Measurements from ENCODE around the gene VWF. TPM values are rescaled to one million over a fixed set of nuclear protein-coding genes. Genes with fewer than 3 reads are reported as not detected.

Gene VWF
- total RNA-seq, 1 experiment from 2014 or later, result 0.41 TPM

DNA sequence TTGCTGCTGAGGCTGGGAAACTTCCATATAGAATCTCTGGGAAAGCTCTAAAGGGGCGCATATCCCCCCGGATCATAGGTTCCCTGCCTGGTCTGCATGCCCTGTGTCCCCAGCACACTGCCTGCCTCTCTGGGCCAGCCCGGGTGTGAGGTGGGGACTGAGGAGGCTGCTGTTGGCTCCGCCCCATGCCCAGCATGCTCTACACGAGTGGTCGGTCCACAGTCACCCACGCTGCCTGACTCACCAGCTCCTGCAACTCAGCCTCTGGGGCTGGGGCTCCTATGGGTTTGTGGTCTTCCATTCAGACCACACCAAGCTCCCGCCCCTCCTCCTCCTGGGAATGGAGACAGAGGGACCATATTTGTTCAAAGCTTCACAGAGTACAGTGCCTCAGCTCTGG lies 90.9 kb downstream of the VWF start:
- POLR2A ChIA-PET, result no interaction called here
- Histone ChIP-seq H3K4me3 (ENCODE audit: low read depth, low read length) (no peak overlapping the region), H3K27me3 (replicated peaks; ENCODE audit: control insufficient read depth, insufficient read depth, low read length) (no peaks in the 10 kb centered on the region), H3K9me3 (no peaks in the 10 kb centered on the region), H3K4me1 (no peaks in the 10 kb centered on the region), H3K36me3 (ENCODE audit: control insufficient read depth, insufficient read depth, low read length) (no peaks in the 10 kb centered on the region)
- Mint-ChIP-seq H3K36me3 (ENCODE audit: insufficient read depth, unreplicated experiment) (no peaks in the 10 kb centered on the region), H3K4me3 (ENCODE audit: unreplicated experiment) (no peak overlapping the region), H3K4me1 (ENCODE audit: low read depth, unreplicated experiment) (no peaks in the 10 kb centered on the region), H3K9me3 (ENCODE audit: unreplicated experiment) (no peaks in the 10 kb centered on the region), H3K27me3 (ENCODE audit: insufficient read depth, unreplicated experiment) (no peaks in the 10 kb centered on the region), H3K27ac (ENCODE audit: unreplicated experiment) (no peak overlapping the region)
- intact Hi-C loops (cut with micrococcal nuclease; ENCODE audit: unreplicated experiment), result no loop called here
- CTCF ChIA-PET, result interaction anchor here (0.6 to 3.2 kb wide), 2 partner anchors 45 to 95 kb away, joined by 5 to 20 read pairs; no protein-coding TSS in a partner anchor
- BruUV-seq (replicated peaks), result no TSS peak
- no peak for DNase-seq
- TF ChIP-seq, protein P1, sequence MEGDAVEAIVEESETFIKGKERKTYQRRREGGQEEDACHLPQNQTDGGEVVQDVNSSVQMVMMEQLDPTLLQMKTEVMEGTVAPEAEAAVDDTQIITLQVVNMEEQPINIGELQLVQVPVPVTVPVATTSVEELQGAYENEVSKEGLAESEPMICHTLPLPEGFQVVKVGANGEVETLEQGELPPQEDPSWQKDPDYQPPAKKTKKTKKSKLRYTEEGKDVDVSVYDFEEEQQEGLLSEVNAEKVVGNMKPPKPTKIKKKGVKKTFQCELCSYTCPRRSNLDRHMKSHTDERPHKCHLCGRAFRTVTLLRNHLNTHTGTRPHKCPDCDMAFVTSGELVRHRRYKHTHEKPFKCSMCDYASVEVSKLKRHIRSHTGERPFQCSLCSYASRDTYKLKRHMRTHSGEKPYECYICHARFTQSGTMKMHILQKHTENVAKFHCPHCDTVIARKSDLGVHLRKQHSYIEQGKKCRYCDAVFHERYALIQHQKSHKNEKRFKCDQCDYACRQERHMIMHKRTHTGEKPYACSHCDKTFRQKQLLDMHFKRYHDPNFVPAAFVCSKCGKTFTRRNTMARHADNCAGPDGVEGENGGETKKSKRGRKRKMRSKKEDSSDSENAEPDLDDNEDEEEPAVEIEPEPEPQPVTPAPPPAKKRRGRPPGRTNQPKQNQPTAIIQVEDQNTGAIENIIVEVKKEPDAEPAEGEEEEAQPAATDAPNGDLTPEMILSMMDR (IDR thresholded peaks at IDR 0.05; ENCODE audit: insufficient read depth in 1 of 2, low read depth in 1 of 2, low read length in 1 of 2, severe bottlenecking in 1 of 2, unreplicated experiment in 1 of 2), result no peak

DNA sequence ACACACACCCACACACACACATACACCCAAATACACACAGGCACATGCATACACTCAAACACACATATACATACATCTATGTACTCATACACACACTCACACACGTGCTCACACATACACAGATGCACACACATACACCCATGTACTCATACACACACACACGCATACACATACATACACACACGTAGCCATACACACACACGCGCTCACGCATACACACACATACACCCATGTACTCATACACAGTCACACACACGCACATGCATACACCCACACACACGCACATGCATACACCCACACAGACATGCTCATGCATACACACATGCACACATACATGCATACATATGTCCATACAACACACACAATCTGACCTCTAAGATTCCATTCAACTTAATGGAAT lies 91.7 kb downstream of the VWF start:
- peaks cover 5% of the 10 kb centered on the region for H3K9me3 Mint-ChIP-seq (ENCODE audit: unreplicated experiment)
- TF ChIP-seq, protein P1 (IDR thresholded peaks at IDR 0.05; ENCODE audit: insufficient read depth in 1 of 2, low read depth in 1 of 2, low read length in 1 of 2, severe bottlenecking in 1 of 2, unreplicated experiment in 1 of 2), result no peak
- Histone ChIP-seq H3K4me3 (ENCODE audit: low read depth, low read length) (no peak overlapping the region), H3K27me3 (replicated peaks; ENCODE audit: control insufficient read depth, insufficient read depth, low read length) (no peaks in the 10 kb centered on the region), H3K36me3 (ENCODE audit: control insufficient read depth, insufficient read depth, low read length) (no peaks in the 10 kb centered on the region), H3K9me3 (no peaks in the 10 kb centered on the region; the same call in 1 of the 2 replicates), H3K4me1 (no peaks in the 10 kb centered on the region)
- no peak overlapping the region for H3K4me3 Mint-ChIP-seq (ENCODE audit: unreplicated experiment)
- no peaks in the 10 kb centered on the region for H3K4me1 Mint-ChIP-seq (ENCODE audit: low read depth, unreplicated experiment)
- CTCF ChIA-PET, result interaction anchor here (0.5 to 3.2 kb wide), 3 partner anchors 44 to 659 kb away, joined by 4 to 20 read pairs (median 5); no protein-coding TSS in a partner anchor
- H3K27ac Mint-ChIP-seq (ENCODE audit: unreplicated experiment), result no peak overlapping the region
- POLR2A ChIA-PET, result no interaction called here
- no peaks in the 10 kb centered on the region for H3K36me3 Mint-ChIP-seq (ENCODE audit: insufficient read depth, unreplicated experiment)
- intact Hi-C loops (cut with micrococcal nuclease; ENCODE audit: unreplicated experiment), result no loop called here
- no TSS peak for BruUV-seq (replicated peaks)
- no peak for DNase-seq
- H3K27me3 Mint-ChIP-seq (ENCODE audit: insufficient read depth, unreplicated experiment), result no peaks in the 10 kb centered on the region

DNA sequence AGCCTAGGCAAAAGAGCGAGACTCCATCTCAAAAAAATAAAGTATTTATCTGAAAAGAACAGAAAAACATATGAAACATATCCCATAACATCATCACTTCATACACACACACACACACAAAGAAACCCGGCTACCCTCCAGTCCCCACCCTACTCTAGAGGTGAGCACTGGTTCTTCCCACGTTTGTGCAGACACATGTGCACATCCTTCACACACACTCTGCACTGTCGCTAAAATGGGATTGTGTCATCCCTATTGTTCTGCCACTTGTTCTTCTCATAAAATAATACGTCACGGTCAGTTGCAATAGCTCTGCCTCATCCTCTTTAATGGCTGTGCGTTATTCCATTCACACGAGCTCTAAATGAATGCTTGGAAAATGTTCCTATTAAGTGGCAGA lies 93.5 kb downstream of the VWF start:
- no peaks in the 10 kb centered on the region for H3K27me3 ChIP-seq (replicated peaks; ENCODE audit: control insufficient read depth, insufficient read depth, low read length)
- intact Hi-C loops (cut with micrococcal nuclease; ENCODE audit: unreplicated experiment), result no loop called here
- BruUV-seq (replicated peaks), result no TSS peak

More for the DNA sequence above, 93.5 kb downstream of the VWF start:
- Histone ChIP-seq H3K4me3 (ENCODE audit: low read depth, low read length) (no peak overlapping the region), H3K4me1 (no peaks in the 10 kb centered on the region), H3K9me3 (no peaks in the 10 kb centered on the region; the same call in 1 of the 2 replicates), H3K36me3 (ENCODE audit: control insufficient read depth, insufficient read depth, low read length) (no peaks in the 10 kb centered on the region)
- TF ChIP-seq, protein P1 (IDR thresholded peaks at IDR 0.05; ENCODE audit: insufficient read depth in 1 of 2, low read depth in 1 of 2, low read length in 1 of 2, severe bottlenecking in 1 of 2, unreplicated experiment in 1 of 2), result no peak
- Mint-ChIP-seq H3K27me3 (ENCODE audit: insufficient read depth, unreplicated experiment) (no peaks in the 10 kb centered on the region), H3K27ac (ENCODE audit: unreplicated experiment) (no peak overlapping the region), H3K9me3 (ENCODE audit: unreplicated experiment) (peaks cover 15% of the 10 kb centered on the region), H3K4me3 (ENCODE audit: unreplicated experiment) (no peak overlapping the region), H3K4me1 (ENCODE audit: low read depth, unreplicated experiment) (no peaks in the 10 kb centered on the region), H3K36me3 (ENCODE audit: insufficient read depth, unreplicated experiment) (no peaks in the 10 kb centered on the region)
- no peak for DNase-seq
- POLR2A ChIA-PET, result interaction anchor here (0.7 kb wide), 1 partner anchor 49 kb away, joined by 3 read pairs; no protein-coding TSS in a partner anchor
- CTCF ChIA-PET, result interaction anchor here (3.1 kb wide), 1 partner anchor 42 kb away, joined by 17 read pairs; no protein-coding TSS in a partner anchor

Measured in Caco-2 (cell line).